ENCODE measurements around the gene TGFBR3.

GRCh38 chr1:91718877-91719276 is 167.1 kb downstream of the TGFBR3 start:
- TF ChIP-seq CTCF (IDR thresholded peaks at IDR 0.05; ENCODE audit: insufficient read depth, low read length, poor library complexity, severe bottlenecking) (no peak), EZH2phosphoT487 (conservative IDR thresholded peaks at IDR 0.05; ENCODE audit: low read length) (no peak)
